Measurements from ENCODE around the gene LCLAT1. TPM values are rescaled to one million over a fixed set of nuclear protein-coding genes. Genes with fewer than 3 reads are reported as not detected.

The LCLAT1 gene
- total and polyA plus RNA-seq, 8 donors = 2.0 to 15.0 (median 9.8) TPM

DNA sequence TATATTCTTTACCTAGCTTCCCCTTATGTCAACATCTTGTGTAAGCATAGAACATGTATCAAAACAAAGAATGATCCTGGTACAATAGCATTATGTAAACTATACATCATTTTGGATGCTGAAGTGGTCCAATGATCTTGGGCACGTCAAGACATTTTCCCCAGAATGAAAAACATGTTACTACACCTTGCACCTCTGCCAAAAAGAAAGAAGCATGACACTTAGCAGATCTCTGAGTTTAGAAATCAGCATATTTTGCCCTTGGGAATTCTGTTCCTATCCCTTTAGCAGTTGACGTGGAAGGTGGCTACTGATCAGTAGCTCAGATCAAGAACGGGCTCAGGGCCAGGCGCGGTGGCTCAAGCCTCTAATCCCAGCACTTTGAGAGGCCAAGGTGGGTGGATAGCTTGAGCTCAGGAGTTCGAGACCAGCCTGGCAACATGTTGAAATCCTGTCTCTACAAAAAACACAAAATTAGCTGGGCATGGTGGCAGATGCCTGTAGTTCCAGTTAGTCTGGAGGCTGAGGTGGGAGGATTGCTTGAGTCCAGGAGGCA lies 1.7 kb upstream of the LCLAT1 start:
- intact Hi-C loops (cut with DNase I) = no loop called here
- Histone ChIP-seq H3K4me1 (peaks cover 5 to 18% (median 8%) of the 10 kb centered on the region in 3 donors), H3K36me3 (no peaks in the 10 kb centered on the region), H3K9me3 (no peaks in the 10 kb centered on the region), H3K4me3 (no peak overlapping the region), H3K27ac (no peak overlapping the region), H3K27me3 (no peaks in the 10 kb centered on the region)
- ATAC-seq (no peak), DNase-seq (no peak), FAIRE-seq (no peak)
- WGBS, 2 donors = 79 to 89% methylated on average over 6 of the region's 6 CpGs
- TF ChIP-seq, protein P1, sequence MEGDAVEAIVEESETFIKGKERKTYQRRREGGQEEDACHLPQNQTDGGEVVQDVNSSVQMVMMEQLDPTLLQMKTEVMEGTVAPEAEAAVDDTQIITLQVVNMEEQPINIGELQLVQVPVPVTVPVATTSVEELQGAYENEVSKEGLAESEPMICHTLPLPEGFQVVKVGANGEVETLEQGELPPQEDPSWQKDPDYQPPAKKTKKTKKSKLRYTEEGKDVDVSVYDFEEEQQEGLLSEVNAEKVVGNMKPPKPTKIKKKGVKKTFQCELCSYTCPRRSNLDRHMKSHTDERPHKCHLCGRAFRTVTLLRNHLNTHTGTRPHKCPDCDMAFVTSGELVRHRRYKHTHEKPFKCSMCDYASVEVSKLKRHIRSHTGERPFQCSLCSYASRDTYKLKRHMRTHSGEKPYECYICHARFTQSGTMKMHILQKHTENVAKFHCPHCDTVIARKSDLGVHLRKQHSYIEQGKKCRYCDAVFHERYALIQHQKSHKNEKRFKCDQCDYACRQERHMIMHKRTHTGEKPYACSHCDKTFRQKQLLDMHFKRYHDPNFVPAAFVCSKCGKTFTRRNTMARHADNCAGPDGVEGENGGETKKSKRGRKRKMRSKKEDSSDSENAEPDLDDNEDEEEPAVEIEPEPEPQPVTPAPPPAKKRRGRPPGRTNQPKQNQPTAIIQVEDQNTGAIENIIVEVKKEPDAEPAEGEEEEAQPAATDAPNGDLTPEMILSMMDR (IDR thresholded peaks at IDR 0.05) = no peak

DNA sequence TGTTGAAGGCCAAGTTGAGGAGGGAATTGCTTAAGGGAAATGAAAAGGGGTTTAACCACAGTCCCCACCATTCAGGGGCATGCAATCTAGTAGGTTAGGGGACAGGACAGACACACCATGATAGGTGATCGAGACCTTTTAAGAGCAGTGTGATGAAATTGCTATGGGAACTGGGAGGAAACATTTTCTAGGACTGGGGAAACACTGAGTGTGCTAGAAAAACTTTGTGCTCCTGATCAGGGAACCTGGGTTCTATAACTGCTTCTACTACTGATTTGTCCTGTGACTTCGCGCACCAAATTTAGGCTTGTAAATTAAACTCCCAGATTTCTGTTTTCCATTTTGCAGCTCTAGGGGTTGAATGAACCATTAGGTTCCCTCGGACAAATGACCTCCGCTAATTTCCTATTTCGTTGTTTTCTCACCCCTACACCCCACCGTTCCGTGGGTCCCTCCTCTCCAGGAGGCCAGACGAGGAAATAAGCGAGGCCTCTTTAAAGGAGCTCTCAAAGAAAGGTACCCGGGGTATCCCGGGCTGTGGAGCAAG lies 371 bp upstream of the LCLAT1 start:
- TF ChIP-seq, protein P1 (IDR thresholded peaks at IDR 0.05) = no peak
- no peak for FAIRE-seq
- Histone ChIP-seq H3K27me3 (no peaks in the 10 kb centered on the region), H3K36me3 (no peaks in the 10 kb centered on the region), H3K9me3 (no peaks in the 10 kb centered on the region), H3K27ac (peak overlapping the region; percentile 43 to 74 (median 64)), H3K4me3 (peak overlapping the region; percentile 58 to 80 (median 74)), H3K4me1 (peaks cover 5 to 18% (median 8%) of the 10 kb centered on the region in 3 donors)
- 1% methylated on average over 12 of the region's 12 CpGs for WGBS, 2 donors
- no peak for DNase-seq
- intact Hi-C loops (cut with DNase I) = no loop called here
- peak in 3 of 4 donors; percentile 3 to 28 (median 18) for ATAC-seq

DNA sequence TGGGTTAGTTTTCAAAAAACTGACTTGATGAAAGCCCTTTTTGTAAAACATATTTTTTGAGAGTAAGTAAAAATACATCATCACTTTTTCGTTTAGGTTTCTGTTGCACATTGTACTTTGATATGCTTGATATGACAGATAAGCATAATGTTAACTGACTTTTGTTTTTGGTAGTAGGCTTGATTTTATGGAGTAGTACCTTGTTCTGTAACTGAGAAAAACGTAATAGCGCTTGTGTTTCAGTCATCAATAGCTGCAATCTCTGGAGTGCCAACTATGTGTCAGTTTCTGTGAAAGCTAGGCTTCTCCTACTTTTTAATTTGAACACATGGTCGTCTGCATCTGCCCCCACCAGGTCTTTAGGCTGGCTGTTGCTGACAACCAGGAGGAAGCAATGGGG lies 1.3 kb downstream of the LCLAT1 start:
- Histone ChIP-seq H3K27ac (no peak overlapping the region), H3K4me3 (peak overlapping the region in 1 of 4 donors; percentile 76), H3K4me1 (peaks cover 5 to 18% (median 8%) of the 10 kb centered on the region in 3 donors), H3K9me3 (no peaks in the 10 kb centered on the region), H3K27me3 (no peaks in the 10 kb centered on the region), H3K36me3 (no peaks in the 10 kb centered on the region)
- DNase-seq (no peak), ATAC-seq (no peak), FAIRE-seq (no peak)
- WGBS, 2 donors = 28 to 29% methylated on average over 4 of the region's 4 CpGs
- intact Hi-C loops (cut with DNase I) = no loop called here
- TF ChIP-seq, protein P1 (IDR thresholded peaks at IDR 0.05) = no peak

DNA sequence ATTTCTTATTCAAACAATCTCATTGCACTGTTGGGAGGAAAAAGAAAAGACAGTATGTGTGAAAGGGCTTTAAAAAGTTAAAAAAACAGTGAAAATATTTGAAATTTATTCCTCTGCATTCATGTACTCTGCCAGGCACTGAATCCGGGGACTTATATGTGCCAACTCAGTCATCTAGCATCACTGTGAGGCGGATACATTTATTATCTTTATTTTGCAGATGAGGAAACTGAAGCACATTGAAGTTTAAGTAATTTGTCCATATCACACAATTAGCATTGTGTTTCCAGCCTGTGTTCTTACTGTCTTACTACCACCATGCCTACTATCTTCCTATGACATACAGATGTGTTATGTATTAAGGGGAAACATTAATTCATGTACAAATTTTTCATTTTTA lies 1.8 kb downstream of the LCLAT1 start:
- peaks cover 5 to 18% (median 8%) of the 10 kb centered on the region in 3 donors for H3K4me1 ChIP-seq
- TF ChIP-seq, protein P1 (IDR thresholded peaks at IDR 0.05) = no peak
- H3K9me3 ChIP-seq = no peaks in the 10 kb centered on the region
- H3K4me3 ChIP-seq = no peak overlapping the region
- DNase-seq = no peak
- WGBS, 2 donors = 85 to 93% methylated on average over 2 of the region's 2 CpGs
- peak overlapping the region in 1 of 4 donors; percentile 2 for H3K27ac ChIP-seq
- no peaks in the 10 kb centered on the region for H3K27me3 ChIP-seq
- intact Hi-C loops (cut with DNase I) = no loop called here
- no peaks in the 10 kb centered on the region for H3K36me3 ChIP-seq
- no peak for FAIRE-seq
- no peak for ATAC-seq

DNA sequence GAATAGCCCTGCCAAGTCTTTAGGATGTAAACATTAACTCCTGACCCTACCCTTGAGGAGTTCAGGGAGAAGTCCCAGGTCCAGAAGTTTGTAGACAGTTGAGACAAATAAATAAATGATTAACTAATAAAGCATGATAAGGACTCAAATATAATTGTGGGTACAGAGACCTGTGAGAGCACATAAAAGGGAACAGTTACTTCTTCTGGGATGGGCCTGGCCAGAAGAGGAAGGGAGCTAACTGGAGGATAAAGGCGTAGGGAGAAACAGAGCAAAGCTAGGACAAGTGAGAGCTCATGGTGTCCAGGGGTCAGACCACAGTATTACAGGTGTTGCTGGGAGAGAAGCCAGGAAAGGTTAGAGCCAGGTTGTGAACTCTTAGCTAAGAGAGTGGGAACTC lies 3.0 kb downstream of the LCLAT1 start:
- DNase-seq = peak in 1 of 6 donors; percentile 28
- peak; percentile 4 to 57 (median 45) for ATAC-seq
- Histone ChIP-seq H3K27ac (peak overlapping the region in 1 of 4 donors; percentile 2), H3K36me3 (no peaks in the 10 kb centered on the region), H3K4me1 (peaks cover 5 to 25% (median 10%) of the 10 kb centered on the region in 3 donors), H3K27me3 (no peaks in the 10 kb centered on the region), H3K4me3 (no peak overlapping the region), H3K9me3 (no peaks in the 10 kb centered on the region)
- WGBS, 2 donors = 69 to 71% methylated on average over 1 of the region's 1 CpG
- FAIRE-seq = no peak
- intact Hi-C loops (cut with DNase I) = no loop called here
- TF ChIP-seq, protein P1 (IDR thresholded peaks at IDR 0.05) = no peak

Data from pancreas (tissue), 10 donors.